A673 (cell line): ENCODE data around the gene HOXA5. TPM values are rescaled to one million over a fixed set of nuclear protein-coding genes. Genes with fewer than 3 reads are reported as not detected.
A peak's percentile ranks its signal among the peaks of the same experiment; 100 is the strongest.

Experiments used
- Bru-seq: library from RNA; stranded (reverse); fragments of 400-500 nt; gene quantifications from one replicate; lab custom pipeline; 2021; lab: Mats Ljungman, UMichigan
- BruChase-seq, 2 experiments: library from RNA; stranded (reverse); fragments of 400-500 nt; gene quantifications; one replicate each; lab custom pipeline; 2021; lab: Mats Ljungman, UMichigan
- BruUV-seq: library from RNA; stranded (reverse); fragments of 400-500 nt; replicated peaks from 2 replicates; lab custom pipeline; 2021; lab: Mats Ljungman, UMichigan
- CTCF ChIA-PET: fragments of 300-600 bp; sonication (Branson Sonifier 250); formaldehyde crosslinking; loops from one replicate; lab custom pipeline; 2022; ENCODE audit warnings: antibody characterized with exemption; lab: Charles Lee
- POLR2A ChIA-PET: fragments of 300-600 bp; sonication (Branson Sonifier 250); formaldehyde crosslinking; loops from one replicate; lab custom pipeline; 2022; ENCODE audit warnings: antibody characterized with exemption; ENCODE audit not compliant: low non-redundant PET; lab: Charles Lee
- DNase-seq: peaks from one replicate; pipeline ENCODE4 v3.0.0-alpha.2; 2015; ENCODE audit warnings: low spot score
- H3K27ac ChIP-seq: fragments of 200-600 bp; sonication (generic); 2 replicates; pipeline ENCODE4 v1.5.1; 2016; ENCODE audit warnings: mixed run types, low read depth, mild to moderate bottlenecking, mixed read lengths, antibody characterized with exemption, low read length; ENCODE audit not compliant: poor library complexity, severe bottlenecking
- H3K27me3 ChIP-seq: fragments of 200-600 bp; sonication (generic); replicated peaks from 2 replicates; pipeline ENCODE4 v1.6.1; 2017; ENCODE audit warnings: mixed run types, low read depth, mild to moderate bottlenecking, mixed read lengths, antibody characterized with exemption, low read length; ENCODE audit not compliant: insufficient read depth, poor library complexity
- H3K36me3 ChIP-seq: fragments of 200-600 bp; sonication (generic); 2 replicates; pipeline ENCODE4 v1.6.1; 2016; ENCODE audit warnings: mixed run types, mild to moderate bottlenecking, mixed read lengths, antibody characterized with exemption, low read length; ENCODE audit not compliant: insufficient read depth, poor library complexity, severe bottlenecking
- H3K4me1 ChIP-seq: fragments of 200-600 bp; sonication (generic); 2 replicates; pipeline ENCODE4 v1.6.1; 2017; ENCODE audit warnings: mixed run types, mild to moderate bottlenecking, mixed read lengths, antibody characterized with exemption, low read length; ENCODE audit not compliant: insufficient read depth, poor library complexity, severe bottlenecking
- H3K4me3 ChIP-seq: fragments of 200-600 bp; sonication (generic); 2 replicates; pipeline ENCODE4 v1.5.1; 2016; ENCODE audit warnings: low read depth, mixed run types, mild to moderate bottlenecking, mixed read lengths, low read length; ENCODE audit not compliant: poor library complexity, severe bottlenecking
- H3K9me3 ChIP-seq: fragments of 200-600 bp; sonication (generic); 2 replicates; pipeline ENCODE4 v1.6.1; 2016; ENCODE audit warnings: mixed run types, low read depth, mild to moderate bottlenecking, mixed read lengths, antibody characterized with exemption, low read length; ENCODE audit not compliant: poor library complexity, severe bottlenecking
- EZH2 ChIP-seq: fragments of 200-600 bp; sonication (generic); IDR thresholded peaks from 2 replicates; pipeline ENCODE4 v1.6.1; 2017; ENCODE audit warnings: borderline replicate concordance, low read depth, mild to moderate bottlenecking, mixed read lengths, antibody characterized with exemption, low read length; ENCODE audit not compliant: poor library complexity, severe bottlenecking
- intact Hi-C: fragments of 100-400 bp; cut with micrococcal nuclease; formaldehyde crosslinking; loops from one replicate; pipeline ENCODE4 v1.10.0; 2022; ENCODE audit not compliant: unreplicated experiment
- long read RNA-seq: library from polyadenylated mRNA; stranded (forward); transcript quantifications from one replicate; pipeline ENCODE4 v2.0.0, GENCODE V29; 2022
- total RNA-seq: library from RNA; stranded (reverse); gene quantifications from 2 replicates; pipeline ENCODE4 v1.2.3, GENCODE V29; 2021
- TF ChIP-seq, protein P1 (sequence below): fragments of 300-800, 200-600 bp; sonication (generic); conservative IDR thresholded peaks from 2 replicates; pipeline ENCODE4 v1.5.1; 2017; ENCODE audit warnings: low read depth, mild to moderate bottlenecking, antibody characterized with exemption, low read length, moderate library complexity, mixed read lengths

HOXA5 gene
- total RNA-seq (not detected in 2 replicates), Bru-seq, nascent RNA (not detected), BruChase-seq, experiment 1, labeled RNA remaining after a 2-hour chase (not detected), BruChase-seq, experiment 2, labeled RNA remaining after a 6-hour chase (not detected)
- long read RNA-seq, result 0 reads

DNA sequence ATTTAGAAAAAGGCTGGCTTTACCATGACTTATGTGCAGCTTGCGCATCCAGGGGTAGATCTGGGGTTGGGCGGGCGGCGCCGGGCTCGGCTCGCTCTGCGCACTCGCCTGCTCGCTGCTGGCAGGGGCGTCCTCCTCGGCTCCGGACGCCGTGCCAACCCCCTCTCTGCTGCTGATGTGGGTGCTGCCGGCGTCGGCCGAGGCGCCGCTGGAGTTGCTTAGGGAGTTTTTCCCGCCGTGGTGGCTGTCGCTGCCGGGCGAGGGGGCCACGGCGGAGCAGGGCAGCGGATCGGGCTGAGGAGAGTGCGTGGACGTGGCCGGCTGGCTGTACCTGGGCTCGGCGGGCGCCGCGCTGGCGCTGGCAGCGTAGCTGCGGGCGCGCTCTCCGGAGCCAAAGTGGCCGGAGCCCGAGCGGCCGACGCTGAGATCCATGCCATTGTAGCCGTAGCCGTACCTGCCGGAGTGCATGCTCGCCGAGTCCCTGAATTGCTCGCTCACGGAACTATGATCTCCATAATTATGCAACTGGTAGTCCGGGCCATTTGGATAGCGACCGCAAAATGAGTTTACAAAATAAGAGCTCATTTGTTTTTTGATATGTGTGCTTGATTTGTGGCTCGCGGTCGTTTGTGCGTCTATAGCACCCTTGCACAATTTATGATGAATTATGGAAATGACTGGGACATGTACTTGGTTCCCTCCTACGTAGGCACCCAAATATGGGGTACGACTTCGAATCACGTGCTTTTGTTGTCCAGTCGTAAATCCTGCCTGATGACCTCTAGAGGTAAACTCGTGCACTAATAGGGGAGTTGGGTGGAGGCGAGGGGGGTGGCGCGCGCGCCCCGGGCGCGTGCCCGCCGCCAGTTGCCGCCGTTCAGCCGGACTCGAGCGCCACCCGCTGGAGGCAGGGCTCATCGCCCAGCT is at the start of gene HOXA5:
TSS of gene HOXA5 (minus strand) at position 659 of the 927 bp plus-strand sequence. CDS start at position 585, 74 bp downstream.
- DNase-seq, result peak; percentile 44
- ChIA-PET POLR2A (no interaction called here), CTCF (interaction anchor here (1.6 kb wide), 1 partner anchor 18 kb away, joined by 5 read pairs; no protein-coding TSS in a partner anchor)
- Histone ChIP-seq H3K9me3 (no peaks in the 10 kb centered on the region), H3K27me3 (peaks cover 100% of the 10 kb centered on the region), H3K4me3 (peak within 1 kb of the TSS; percentile 30), H3K36me3 (no peaks in the 10 kb centered on the region), H3K27ac (no peak within 1 kb of the TSS), H3K4me1 (peaks cover 16% of the 10 kb centered on the region)
- intact Hi-C loops, result loop anchor here (5.0 kb wide), 1 partner anchor 1271 kb away; no protein-coding TSS in a partner anchor
- no TSS peak for BruUV-seq
- peak; percentile 72 for TF ChIP-seq EZH2
- TF ChIP-seq, protein P1, sequence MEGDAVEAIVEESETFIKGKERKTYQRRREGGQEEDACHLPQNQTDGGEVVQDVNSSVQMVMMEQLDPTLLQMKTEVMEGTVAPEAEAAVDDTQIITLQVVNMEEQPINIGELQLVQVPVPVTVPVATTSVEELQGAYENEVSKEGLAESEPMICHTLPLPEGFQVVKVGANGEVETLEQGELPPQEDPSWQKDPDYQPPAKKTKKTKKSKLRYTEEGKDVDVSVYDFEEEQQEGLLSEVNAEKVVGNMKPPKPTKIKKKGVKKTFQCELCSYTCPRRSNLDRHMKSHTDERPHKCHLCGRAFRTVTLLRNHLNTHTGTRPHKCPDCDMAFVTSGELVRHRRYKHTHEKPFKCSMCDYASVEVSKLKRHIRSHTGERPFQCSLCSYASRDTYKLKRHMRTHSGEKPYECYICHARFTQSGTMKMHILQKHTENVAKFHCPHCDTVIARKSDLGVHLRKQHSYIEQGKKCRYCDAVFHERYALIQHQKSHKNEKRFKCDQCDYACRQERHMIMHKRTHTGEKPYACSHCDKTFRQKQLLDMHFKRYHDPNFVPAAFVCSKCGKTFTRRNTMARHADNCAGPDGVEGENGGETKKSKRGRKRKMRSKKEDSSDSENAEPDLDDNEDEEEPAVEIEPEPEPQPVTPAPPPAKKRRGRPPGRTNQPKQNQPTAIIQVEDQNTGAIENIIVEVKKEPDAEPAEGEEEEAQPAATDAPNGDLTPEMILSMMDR, result peak; percentile 72

DNA sequence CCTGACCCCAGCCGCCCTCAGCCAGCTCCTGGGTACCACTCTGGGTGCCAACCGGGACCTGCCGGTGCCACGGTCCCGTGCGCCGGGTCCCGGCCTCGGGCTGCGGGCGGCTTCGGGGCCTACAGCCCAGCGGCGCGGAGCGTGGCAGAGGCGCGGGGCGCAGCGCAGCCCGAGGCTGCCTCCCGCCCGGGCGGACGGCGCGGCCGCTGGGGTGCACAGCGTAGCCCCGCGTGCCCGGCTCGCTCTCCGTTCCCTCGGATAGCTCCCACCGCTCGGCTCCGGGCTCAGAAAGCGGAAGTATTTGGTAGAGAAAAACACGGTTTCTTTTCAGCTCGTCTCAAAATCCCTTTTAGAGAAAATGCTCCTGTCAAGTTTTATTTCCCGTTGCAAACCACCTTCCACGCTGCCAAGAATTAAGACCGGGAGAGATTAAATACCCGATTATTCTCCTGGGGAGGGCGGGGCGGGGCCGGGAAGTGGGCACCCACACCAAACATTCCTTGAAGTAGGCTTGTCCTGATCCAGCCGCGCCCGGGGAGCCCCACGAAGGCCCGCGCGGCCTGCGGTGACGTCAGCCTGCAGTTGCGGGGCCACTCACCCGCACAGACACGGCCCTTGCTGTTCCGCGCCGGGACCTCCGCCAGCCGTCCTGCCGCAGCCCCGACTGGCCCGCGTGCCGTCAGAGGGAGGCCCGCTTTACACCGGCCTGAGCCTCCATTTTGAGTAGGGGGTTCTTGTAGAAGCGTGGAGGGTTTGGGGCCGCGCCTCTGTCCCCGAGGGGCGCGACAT is 49.3 kb upstream of the HOXA5 start:
- BruUV-seq, result no TSS peak
- no peak for DNase-seq
- CTCF ChIA-PET, result interaction anchor here (0.6 kb wide), 1 partner anchor 787 kb away, joined by 3 read pairs; no protein-coding TSS in a partner anchor

More for the DNA sequence above, 49.3 kb upstream of the HOXA5 start:
- no peaks in the 10 kb centered on the region for H3K4me1 ChIP-seq
- TF ChIP-seq EZH2, result peak; percentile 76
- TF ChIP-seq, protein P1, result no peak
- POLR2A ChIA-PET, result no interaction called here
- H3K36me3 ChIP-seq, result no peaks in the 10 kb centered on the region
- H3K27me3 ChIP-seq, result peaks cover 99% of the 10 kb centered on the region
- no peak overlapping the region for H3K27ac ChIP-seq
- H3K4me3 ChIP-seq, result no peak overlapping the region
- intact Hi-C loops, result no loop called here
- H3K9me3 ChIP-seq, result no peaks in the 10 kb centered on the region
